A549 (cell line): Measurements from ENCODE around the gene UFSP1. TPM values are rescaled to one million over a fixed set of nuclear protein-coding genes. Genes with fewer than 3 reads are reported as not detected.
"Not testable (repeated sequence)": the region's sequence is repeated elsewhere in the genome, so short reads cannot be mapped to it uniquely, and the experiment has no call there.

ENCODE experiments used
- ATAC-seq, 2 experiments: fragments of 200-7000 bp in 1 of 2; fragments of >200 bp in 1 of 2; cut with Nextera tagmentation in 1 of 2; cut with Tn5 transposase in 1 of 2; 3 replicates each; pipeline versions ENCODE4 v1.8.0 to v1.9.1; 2018 to 2020; ENCODE audit warnings: mild to moderate bottlenecking in 1 of 2, moderate library complexity in 1 of 2
- CTCF ChIA-PET: fragments of 300-600 bp; sonication (Branson Sonifier 250); formaldehyde crosslinking; extraction: SDS; loops from one replicate; lab custom pipeline; 2021; ENCODE audit warnings: antibody characterized with exemption, inconsistent platforms; lab: Yijun Ruan, JAX
- POLR2A ChIA-PET: fragments of 350-600 bp; formaldehyde crosslinking; extraction: SDS; loops from one replicate; lab custom pipeline; 2021; ENCODE audit warnings: antibody characterized with exemption, inconsistent platforms; lab: Yijun Ruan, JAX
- DNase-seq, 2 experiments: peaks; one replicate each; pipeline versions ENCODE4 v3.0.0 to v3.0.0-alpha.2; 2011 to 2016; ENCODE audit warnings: low read depth in 1 of 2, low spot score in 1 of 2
- FAIRE-seq: peaks from 2 replicates; lab custom pipeline; 2011; peaks lifted over from hg19 to GRCh38; lab: Jason Lieb, UNC
- H3K27ac ChIP-seq, 2 experiments: fragments of >200 bp; sonication (Bioruptor Twin); formaldehyde crosslinking; 3 replicates each; pipeline ENCODE4 v1.5.1; 2016 to 2017
- H3K4me1 ChIP-seq: fragments of >200 bp; sonication (Bioruptor Twin); formaldehyde crosslinking; 3 replicates; pipeline ENCODE4 v1.6.1; 2016
- H3K4me2 ChIP-seq: fragments of >200 bp; sonication (Bioruptor Twin); formaldehyde crosslinking; 3 replicates; pipeline ENCODE4 v1.6.1; 2016
- H3K4me3 ChIP-seq: fragments of >200 bp; sonication (Bioruptor Twin); formaldehyde crosslinking; 3 replicates; pipeline ENCODE4 v1.5.1; 2016
- H3K9me3 ChIP-seq: fragments of >200 bp; sonication (Bioruptor Twin); formaldehyde crosslinking; 3 replicates; pipeline ENCODE4 v1.6.1; 2016
- CEBPB ChIP-seq, 2 experiments: fragments of >200 bp in 1 of 2; sonication (Bioruptor Twin) in 1 of 2; formaldehyde crosslinking in 1 of 2; IDR thresholded peaks; 2 replicates each; pipeline ENCODE4 v1.6.1; 2012 to 2016
- E2F6 ChIP-seq: IDR thresholded peaks from 2 replicates; pipeline ENCODE4 v1.6.1; 2012; ENCODE audit warnings: low read depth, borderline replicate concordance
- EHF ChIP-seq: fragments of 250-450 bp; sonication (Bioruptor Pico); IDR thresholded peaks from 2 replicates; pipeline ENCODE4 v1.5.0; 2020; ENCODE audit warnings: mild to moderate bottlenecking
- EHMT2 ChIP-seq: fragments of 200-600 bp; sonication (generic); IDR thresholded peaks from 2 replicates; pipeline ENCODE4 v1.6.1; 2016; ENCODE audit warnings: antibody characterized with exemption, low read depth, mild to moderate bottlenecking, moderate library complexity
- ELK1 ChIP-seq: fragments of 150-350 bp; IDR thresholded peaks from 2 replicates; pipeline ENCODE4 v1.6.1; 2014; ENCODE audit warnings: low read depth, mild to moderate bottlenecking, low read length
- EP300 ChIP-seq, 2 experiments: fragments of >200 bp; sonication (Bioruptor Twin); formaldehyde crosslinking; IDR thresholded peaks; 2 replicates in 1 of 2; 3 replicates in 1 of 2; pipeline ENCODE4 v1.6.1; 2016 to 2017
- FOSB ChIP-seq: fragments of 250-450 bp; sonication (Bioruptor Pico); IDR thresholded peaks from 2 replicates; pipeline ENCODE4 v1.5.0; 2020; ENCODE audit warnings: mild to moderate bottlenecking, moderate library complexity
- FOSL2 ChIP-seq, 2 experiments: fragments of 450-650 bp in 1 of 2; fragments of >200 bp in 1 of 2; sonication (Bioruptor Twin) in 1 of 2; formaldehyde crosslinking; IDR thresholded peaks; 2 replicates each; pipeline versions ENCODE4 v1.5.0 to v1.6.1; 2016 to 2020; ENCODE audit warnings: mild to moderate bottlenecking in 1 of 2, moderate library complexity in 1 of 2
- FOXS1 ChIP-seq: fragments of 250-450 bp; sonication (Bioruptor Pico); IDR thresholded peaks from 2 replicates; pipeline ENCODE4 v1.5.0; 2020; ENCODE audit warnings: mild to moderate bottlenecking, moderate library complexity
- HES2 ChIP-seq: fragments of >200 bp; sonication (Bioruptor Twin); formaldehyde crosslinking; IDR thresholded peaks from 2 replicates; pipeline ENCODE4 v1.6.1; 2016
- HOXB5 ChIP-seq: fragments of 250-450 bp; sonication (Bioruptor Pico); IDR thresholded peaks from 2 replicates; pipeline ENCODE4 v1.5.0; 2020; ENCODE audit warnings: mild to moderate bottlenecking, moderate library complexity
- JUNB ChIP-seq: fragments of >200 bp; sonication (Bioruptor Twin); formaldehyde crosslinking; IDR thresholded peaks from 2 replicates; pipeline ENCODE4 v1.6.1; 2016
- KDM1A ChIP-seq: fragments of 200-600 bp; sonication (generic); IDR thresholded peaks from 2 replicates; pipeline ENCODE4 v1.6.1; 2016; ENCODE audit warnings: low read depth, mild to moderate bottlenecking
- MAX ChIP-seq: IDR thresholded peaks from 2 replicates; pipeline ENCODE4 v1.6.1; 2012
- MYC ChIP-seq: IDR thresholded peaks from 2 replicates; pipeline ENCODE4 v1.6.1; 2012; ENCODE audit warnings: mild to moderate bottlenecking, inconsistent platforms, low read length, improper control_type of control experiment, borderline replicate concordance
- NPAS2 ChIP-seq: fragments of 250-450 bp; sonication (Bioruptor Pico); IDR thresholded peaks from 2 replicates; pipeline ENCODE4 v1.8.0; 2022; ENCODE audit warnings: mild to moderate bottlenecking, moderate library complexity, borderline replicate concordance
- POLR2AphosphoS2 ChIP-seq: conservative IDR thresholded peaks from 2 replicates; pipeline ENCODE4 v1.6.1; 2012; ENCODE audit warnings: low read length, improper control_type of control experiment, inconsistent platforms
- RAD21 ChIP-seq, 2 experiments: fragments of >200 bp in 1 of 2; sonication (Bioruptor Twin) in 1 of 2; formaldehyde crosslinking in 1 of 2; IDR thresholded peaks in 1 of 2; conservative IDR thresholded peaks in 1 of 2; 2 replicates in 1 of 2; 3 replicates in 1 of 2; pipeline ENCODE4 v1.6.1; 2012 to 2018; ENCODE audit warnings: inconsistent platforms in 1 of 2
- RCOR1 ChIP-seq: fragments of 150-350 bp; IDR thresholded peaks from 2 replicates; pipeline ENCODE4 v1.6.1; 2014; ENCODE audit warnings: antibody characterized with exemption, low read length, low read depth
- REST ChIP-seq: fragments of 200-600 bp; sonication (generic); IDR thresholded peaks from 2 replicates; pipeline ENCODE4 v1.6.1; 2016; ENCODE audit warnings: antibody characterized with exemption, mild to moderate bottlenecking, moderate library complexity
- TFCP2L1 ChIP-seq: fragments of 250-450 bp; sonication (Bioruptor Pico); IDR thresholded peaks from 2 replicates; pipeline ENCODE4 v1.5.0; 2021; ENCODE audit warnings: mild to moderate bottlenecking
- TP53 ChIP-seq: fragments of 250-450 bp; sonication (Bioruptor Pico); IDR thresholded peaks from 2 replicates; pipeline ENCODE4 v1.5.0; 2021; ENCODE audit warnings: mild to moderate bottlenecking, moderate library complexity
- ZFP36 ChIP-seq: fragments of 450-650 bp; IDR thresholded peaks from 2 replicates; pipeline ENCODE4 v1.6.1; 2014; ENCODE audit warnings: borderline replicate concordance; ENCODE audit not compliant: partially characterized antibody
- WGBS: methylation state at CpG from one replicate; pipeline ENCODE4 v1.1.6; 2017; ENCODE audit errors: missing lambda C conversion rate; 5-methylcytosine and 5-hydroxymethylcytosine counted together
- polyA plus RNA-seq, 4 experiments: library from polyadenylated mRNA; depleted of rRNA in 3 of 4; stranded (reverse); fragments of >200 nt; fragmentation: RNase III in 1 of 4; extraction: RNeasy Plus Mini Kit Qiagen cat#74134 plus additional on column Dnase treatment in 1 of 4; gene quantifications; 2 replicates in 3 of 4; 3 replicates in 1 of 4; pipeline ENCODE4 v1.2.3, GENCODE V29; 2011 to 2017

Gene UFSP1
- polyA plus RNA-seq, 2 of the 4 experiments (the other 2 are of a cell fraction) = 1.9 to 6.9 TPM

- DNase-seq (no peak), FAIRE-seq (no peak), ATAC-seq (no peak)
- no peak overlapping the region for H3K4me3 ChIP-seq
- TF ChIP-seq JUNB (no peak), CEBPB (IDR thresholded peaks at IDR 0.05) (no peak), TFCP2L1 (no peak), HOXB5 (CRISPR knock-in tag) (no peak), FOXS1 (CRISPR knock-in tag) (no peak), RAD21 (conservative IDR thresholded peaks at IDR 0.05 in 1 of 2, IDR thresholded peaks at IDR 0.05 in 1 of 2) (no peak), MAX (no peak), NPAS2 (CRISPR knock-in tag) (no peak), KDM1A (no peak), REST (no peak), EHMT2 (no peak), POLR2AphosphoS2 (no peak), RCOR1 (no peak)
- H3K4me1 ChIP-seq = 0 out of 3 replicates have a peak, but pooled peaks cover 4% of the 10 kb centered on the region
- no peak overlapping the region for H3K4me2 ChIP-seq
- H3K9me3 ChIP-seq = no peaks in the 10 kb centered on the region
- WGBS = 98% methylated on average over 9 of the region's 10 CpGs
- H3K27ac ChIP-seq = no peak overlapping the region
- POLR2A ChIA-PET = no interaction called here
- CTCF ChIA-PET = interaction anchor here (1.0 to 15.9 kb wide), 7 partner anchors 20 to 223 kb away, joined by 3 to 280 read pairs (median 12); partner anchors contain the start of genes EPO, POP7 and SRRT
Observed at GRCh38 chr7:100855515-100855914, 34.0 kb downstream of the UFSP1 start.

GRCh38 chr7:100854899-100855298 is 34.6 kb downstream of the UFSP1 start:
- H3K4me2 ChIP-seq, POLR2A ChIA-PET, ATAC-seq, FAIRE-seq, H3K27ac ChIP-seq, H3K4me3 ChIP-seq, DNase-seq, H3K4me1 ChIP-seq, H3K9me3 ChIP-seq: not testable (repeated sequence)
- 87% methylated on average over 9 of the region's 9 CpGs for WGBS
- CTCF ChIA-PET = interaction anchor here (0.9 to 15.9 kb wide), 8 partner anchors 20 to 223 kb away, joined by 3 to 280 read pairs (median 8); partner anchors contain the start of genes EPO, POP7 and SRRT

GRCh38 chr7:100854146-100854895 is 35.2 kb downstream of the UFSP1 start:
- H3K4me3 ChIP-seq = no peak overlapping the region
- FAIRE-seq = no peak
- TF ChIP-seq FOSB (no peak), HES2 (no peak), E2F6 (no peak), TP53 (CRISPR knock-in tag) (no peak), FOSL2 (IDR thresholded peaks at IDR 0.05) (no peak), FOSL2 (CRISPR knock-in tag; IDR thresholded peaks at IDR 0.05) (no peak), MYC (no peak), EP300 (IDR thresholded peaks at IDR 0.05) (no peak), POLR2AphosphoS2 (no peak), NPAS2 (CRISPR knock-in tag) (no peak), CEBPB (IDR thresholded peaks at IDR 0.05) (no peak), EHF (no peak), ZFP36 (no peak), ELK1 (no peak)
- ChIA-PET POLR2A (no interaction called here), CTCF (interaction anchor here (0.9 to 15.9 kb wide), 7 partner anchors 21 to 163 kb away, joined by 3 to 280 read pairs (median 45); partner anchors contain the start of genes EPO and POP7)
- no peaks in the 10 kb centered on the region for H3K9me3 ChIP-seq
- H3K27ac ChIP-seq = no peak overlapping the region
- no peak overlapping the region for H3K4me2 ChIP-seq
- WGBS = 91% methylated on average over 9 of the region's 14 CpGs
- 0 out of 3 replicates have a peak, but pooled peaks cover 4% of the 10 kb centered on the region for H3K4me1 ChIP-seq
- DNase-seq = no peak
- no peak for ATAC-seq
